ENCODE data around the gene ZNF302.
"Not testable (repeated sequence)": the region's sequence is repeated elsewhere in the genome, so short reads cannot be mapped to it uniquely, and the experiment has no call there.

Gene ZNF302

DNA sequence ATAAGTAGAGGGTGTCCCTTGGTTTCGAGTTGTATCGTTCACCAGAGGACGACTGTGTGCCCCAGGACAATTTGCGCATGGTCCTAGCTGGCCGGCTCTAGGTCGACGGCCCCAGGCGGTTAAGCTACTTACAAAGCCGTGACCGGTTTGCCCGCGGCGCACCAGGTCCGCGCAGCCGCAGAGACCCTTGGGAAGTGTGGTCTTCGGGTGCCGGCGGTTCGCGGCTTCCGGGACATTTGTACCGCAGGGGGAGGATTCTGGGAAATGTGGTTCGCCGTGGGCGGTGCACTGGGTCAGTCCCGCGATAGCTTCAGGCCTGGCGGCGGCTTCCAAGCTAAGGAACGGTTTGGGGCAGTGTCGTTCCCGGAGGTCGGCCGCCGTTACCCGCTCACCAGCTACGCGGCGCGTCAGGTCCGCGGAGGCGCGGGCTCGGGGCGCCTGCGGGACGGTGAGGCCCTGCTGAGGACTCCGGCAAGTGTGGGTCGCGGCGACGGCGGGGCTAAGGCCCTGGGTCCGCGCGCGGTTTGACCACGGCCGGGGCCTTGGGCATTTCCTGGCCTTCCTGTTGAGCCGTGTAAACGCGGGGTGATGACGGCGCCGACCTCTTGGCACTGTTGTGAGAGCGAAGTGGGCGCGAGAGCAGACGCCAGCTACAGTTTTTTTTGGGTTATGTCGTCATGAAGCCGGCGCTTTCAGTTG lies at the start of gene ZNF302:
Gene ZNF302 (plus strand): TSS at position 293 of the 699 bp plus-strand sequence. CDS start 1,127 bp downstream, outside the sequence.
- DNase-seq (ENCODE audit: low spot score) = peak; percentile 91

DNA sequence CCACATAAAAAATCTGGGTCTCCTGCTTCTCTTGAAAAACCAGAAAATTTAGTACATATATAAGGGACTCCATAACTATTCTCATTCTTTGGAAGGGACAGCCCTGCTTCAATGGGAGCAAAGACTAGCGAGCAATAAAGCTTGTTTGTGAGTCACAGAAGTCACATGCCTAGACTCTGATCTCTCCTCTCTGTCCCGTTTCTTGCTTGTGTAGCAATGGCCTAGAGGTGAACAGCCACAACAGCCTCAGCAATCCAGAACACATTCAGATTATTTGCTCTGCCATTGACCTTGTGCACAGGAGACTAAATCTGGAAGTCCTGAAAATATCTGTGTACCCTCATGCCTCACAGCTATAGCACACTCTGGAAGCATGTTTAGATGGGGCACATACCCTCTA lies 43.7 kb upstream of the ZNF302 start:
- no peak for DNase-seq (ENCODE audit: low spot score)

GRCh38 chr19:34639491-34640085 lies 37.9 kb upstream of the ZNF302 start:
- DNase-seq (ENCODE audit: low spot score) = peak; percentile 69

DNA sequence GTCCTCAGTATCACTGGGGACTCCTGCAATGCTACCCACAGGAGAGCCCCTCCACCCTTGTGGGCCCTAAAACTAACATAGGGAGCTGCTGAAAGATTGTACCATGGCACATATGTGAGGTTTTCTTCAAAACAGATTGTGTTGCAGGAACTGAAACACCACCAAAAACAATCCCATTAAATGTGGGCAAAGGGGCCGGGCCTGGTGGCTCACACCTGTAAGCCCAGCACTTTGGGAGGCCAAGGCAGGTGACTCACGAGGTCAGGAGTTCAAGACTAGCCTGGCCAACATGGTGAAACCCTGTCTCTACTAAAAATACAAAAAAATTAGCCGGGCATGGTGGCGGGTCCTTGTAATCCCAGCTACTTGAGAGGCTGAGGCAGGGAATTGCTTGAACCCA lies 35.2 kb upstream of the ZNF302 start:
- no peak for DNase-seq (ENCODE audit: low spot score)

- DNase-seq (ENCODE audit: low spot score) = no peak
Measured at GRCh38 chr19:34644991-34645461, 32.5 kb upstream of the ZNF302 start.

GRCh38 chr19:34645551-34645950 lies 31.9 kb upstream of the ZNF302 start:
- DNase-seq (ENCODE audit: low spot score) = no peak

DNA sequence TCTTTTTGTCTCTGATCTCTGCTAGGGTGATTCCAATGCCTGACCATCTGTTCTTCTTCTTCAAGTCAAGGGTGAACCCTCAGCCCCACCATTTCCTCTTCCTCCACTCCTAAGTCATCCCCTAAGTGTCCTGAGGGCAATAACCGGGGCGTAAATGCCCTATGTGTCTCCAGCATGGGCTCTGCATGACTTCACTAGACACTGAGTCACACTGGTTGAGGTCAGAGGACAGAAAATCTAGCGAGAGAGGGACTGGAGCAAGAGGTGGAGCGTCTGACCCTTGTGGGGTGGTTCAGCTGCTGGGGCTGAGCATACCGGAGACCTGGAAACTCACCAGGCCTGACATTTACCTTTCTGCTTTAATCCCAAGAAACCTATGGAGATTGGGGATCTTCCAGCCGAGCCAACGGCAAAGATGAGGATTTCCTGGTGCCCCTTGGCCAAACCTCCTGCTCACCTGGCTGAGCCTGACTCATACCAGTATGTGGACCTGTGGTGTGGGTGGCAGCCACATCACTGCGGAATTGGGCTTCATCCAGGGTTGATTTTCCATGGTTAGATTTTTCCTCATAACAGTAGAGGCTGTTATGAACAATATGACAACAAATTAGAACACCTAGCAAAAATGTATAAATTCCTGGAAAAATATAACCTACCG lies 27.5 kb upstream of the ZNF302 start:
- DNase-seq (ENCODE audit: low spot score) = no peak

DNA sequence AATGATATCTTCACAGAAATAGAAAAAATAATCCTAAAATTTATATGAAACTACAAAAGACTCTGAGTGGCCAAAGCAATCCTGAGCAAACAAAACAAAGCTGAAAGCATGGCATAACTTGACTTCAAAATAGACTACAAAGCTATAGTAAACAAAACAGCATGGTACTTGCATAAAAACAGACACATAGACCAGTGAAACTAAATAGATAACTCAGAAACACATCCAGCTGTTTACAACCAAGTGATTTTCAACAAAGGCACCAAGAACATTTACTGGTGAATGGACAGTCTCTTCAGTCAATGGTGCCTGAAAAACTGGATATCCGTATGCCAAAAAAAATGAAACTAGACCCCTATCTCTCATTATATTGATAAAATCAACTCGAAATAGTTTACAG lies 25.7 kb upstream of the ZNF302 start:
- no peak for DNase-seq (ENCODE audit: low spot score)

DNA sequence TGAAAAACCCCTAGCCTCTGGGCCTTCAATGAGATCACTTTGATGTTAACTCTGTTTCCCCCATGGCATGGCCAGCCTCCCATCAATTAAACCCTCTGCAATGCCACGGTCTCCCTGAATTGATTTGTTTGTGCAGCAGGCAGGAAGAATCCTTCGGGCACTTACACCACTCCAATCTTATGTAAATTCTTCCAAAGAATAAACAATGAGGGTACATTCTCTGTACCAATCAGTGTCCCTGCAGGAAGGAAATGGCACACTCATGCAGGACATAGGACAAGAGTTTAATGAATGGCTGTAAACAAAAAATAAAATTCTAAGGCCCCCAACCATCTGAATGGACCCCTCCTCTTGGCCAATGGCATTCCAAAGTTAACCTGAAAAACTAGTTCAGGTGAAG lies 22.7 kb upstream of the ZNF302 start:
- DNase-seq (ENCODE audit: low spot score) = no peak

DNA sequence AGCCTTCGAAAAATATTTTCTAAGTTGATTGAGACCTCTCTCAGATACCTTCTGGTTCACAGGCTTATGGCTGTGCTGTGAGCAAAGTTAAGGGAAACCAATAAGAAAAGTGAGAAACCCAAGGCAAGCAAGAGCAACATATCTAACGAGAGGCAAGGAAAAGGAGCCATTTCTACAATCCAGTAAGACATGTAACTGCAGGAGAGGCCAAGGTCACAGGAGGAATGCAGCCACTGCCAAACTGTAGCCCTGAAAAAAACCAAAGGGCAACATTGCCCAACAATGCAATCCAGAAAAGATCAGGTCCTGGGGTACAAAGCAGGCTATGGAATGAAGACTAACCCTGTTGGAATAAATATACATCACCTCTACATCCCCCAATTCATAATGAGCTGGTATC lies 21.8 kb upstream of the ZNF302 start:
- no peak for DNase-seq (ENCODE audit: low spot score)

- DNase-seq (ENCODE audit: low spot score) = no peak
Measured at GRCh38 chr19:34661357-34661756, 16.1 kb upstream of the ZNF302 start.

DNA sequence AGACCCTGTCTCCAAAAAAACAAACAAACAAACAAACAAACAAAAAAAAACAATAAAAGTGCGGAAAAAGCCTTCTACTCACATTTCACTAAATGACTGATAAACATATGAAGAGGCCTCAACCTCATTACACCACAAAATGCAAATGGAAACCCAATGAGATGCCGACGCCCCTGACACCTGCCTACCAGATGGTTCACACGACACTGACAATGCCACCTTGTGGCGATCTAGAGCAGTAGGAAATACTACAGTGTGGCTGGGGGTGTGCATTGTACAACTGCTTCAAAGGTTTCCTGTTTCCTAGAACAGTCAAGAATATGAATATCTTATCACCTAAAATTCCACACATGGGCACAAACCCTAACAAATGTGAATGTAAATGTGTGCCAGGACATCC lies 14.6 kb upstream of the ZNF302 start:
- no peak for DNase-seq (ENCODE audit: low spot score)

- DNase-seq (ENCODE audit: low spot score) = no peak
Measured at GRCh38 chr19:34664168-34664567, 13.3 kb upstream of the ZNF302 start.

- no peak for DNase-seq (ENCODE audit: low spot score)
Measured at GRCh38 chr19:34664870-34665269, 12.6 kb upstream of the ZNF302 start.

DNA sequence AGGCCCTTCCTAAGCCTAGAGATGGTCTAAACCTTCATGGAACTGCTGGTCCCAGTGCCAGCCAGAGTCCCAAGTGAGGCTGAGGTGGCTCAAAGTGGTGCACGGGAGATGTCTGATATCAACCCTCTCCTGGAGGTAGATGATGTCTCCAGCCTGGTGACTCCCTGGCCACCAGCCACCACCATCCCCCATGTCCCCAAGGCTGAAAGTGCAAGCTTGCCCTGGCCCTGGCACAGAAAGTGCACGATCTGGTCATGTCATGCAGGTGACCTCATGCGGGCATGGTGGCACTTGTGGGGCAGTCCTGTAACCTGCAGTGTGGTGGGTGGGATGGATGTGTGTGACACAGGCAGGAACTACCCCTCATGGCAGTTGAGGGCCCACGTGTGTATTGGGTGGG lies 12.2 kb upstream of the ZNF302 start:
- DNase-seq (ENCODE audit: low spot score) = not testable (repeated sequence)

GRCh38 chr19:34666200-34666957 lies 11.1 kb upstream of the ZNF302 start:
- no peak for DNase-seq (ENCODE audit: low spot score)

GRCh38 chr19:34666958-34667265 lies 10.6 kb upstream of the ZNF302 start:
- DNase-seq (ENCODE audit: low spot score) = no peak

DNA sequence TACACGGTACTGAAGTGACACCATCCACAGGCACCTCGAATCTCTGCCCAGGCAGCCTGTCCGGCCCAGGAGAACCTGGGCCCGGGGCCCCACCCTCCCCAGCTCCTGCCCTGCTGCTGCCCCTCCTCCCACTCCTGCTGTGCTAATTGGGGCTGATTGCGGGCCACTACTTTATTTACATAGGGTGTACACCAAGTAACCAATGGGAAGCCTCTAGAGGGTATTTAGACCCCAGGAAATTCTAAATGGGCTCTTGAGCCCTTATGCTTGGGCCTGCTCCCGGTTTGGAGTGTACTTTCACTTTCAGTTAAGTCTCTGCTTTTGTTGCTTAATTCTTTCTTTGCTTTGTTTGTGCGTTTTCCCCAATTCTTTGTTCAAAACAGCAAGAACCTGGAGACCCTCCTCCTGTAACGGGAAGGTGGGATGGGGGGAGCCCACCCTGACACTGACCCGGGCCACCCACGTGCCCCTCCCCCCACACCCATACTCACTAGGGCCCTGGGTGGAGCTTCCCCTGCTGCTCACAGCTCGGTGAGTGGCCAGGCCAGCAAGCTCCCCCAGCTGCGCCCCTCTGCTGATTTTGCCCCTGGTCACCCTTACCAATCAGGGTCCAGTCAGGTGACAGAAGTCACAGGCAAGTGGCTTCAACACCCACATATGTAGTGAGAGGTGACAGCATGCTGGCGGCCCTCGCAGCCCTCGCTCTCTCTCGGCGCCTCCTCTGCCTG lies 10.0 kb upstream of the ZNF302 start:
- DNase-seq (ENCODE audit: low spot score) = no peak

DNA sequence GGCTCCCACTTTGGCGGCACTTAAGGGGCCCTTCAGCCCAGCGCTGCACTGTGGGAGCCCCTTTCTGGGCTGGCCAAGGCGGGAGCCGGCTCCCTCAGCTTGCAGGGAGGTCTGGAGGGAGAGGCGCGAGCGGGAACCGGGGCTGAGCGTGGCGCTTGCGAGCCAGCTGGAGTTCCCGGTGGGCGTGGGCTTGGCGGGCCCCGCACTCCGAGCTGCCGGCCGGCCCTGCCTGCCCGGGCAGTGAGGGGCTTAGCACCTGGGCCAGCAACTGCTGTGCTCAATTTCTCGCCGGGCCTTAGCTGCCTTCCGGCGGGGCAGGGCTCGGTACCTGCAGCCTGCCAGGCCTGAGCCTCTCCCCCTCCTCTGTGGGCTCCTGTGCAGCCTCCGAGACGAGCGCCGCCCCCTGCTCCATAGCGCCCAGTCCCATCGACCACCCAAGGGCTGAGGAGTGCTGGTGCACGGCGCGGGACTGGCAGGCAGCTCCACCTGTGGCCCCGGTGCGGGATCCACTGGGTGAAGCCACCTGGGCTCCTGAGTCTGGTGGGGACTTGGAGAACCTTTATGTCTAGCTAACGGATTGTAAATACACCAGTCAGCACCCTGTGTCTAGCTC lies 9.3 kb upstream of the ZNF302 start:
- not testable (repeated sequence) for DNase-seq (ENCODE audit: low spot score)

DNA sequence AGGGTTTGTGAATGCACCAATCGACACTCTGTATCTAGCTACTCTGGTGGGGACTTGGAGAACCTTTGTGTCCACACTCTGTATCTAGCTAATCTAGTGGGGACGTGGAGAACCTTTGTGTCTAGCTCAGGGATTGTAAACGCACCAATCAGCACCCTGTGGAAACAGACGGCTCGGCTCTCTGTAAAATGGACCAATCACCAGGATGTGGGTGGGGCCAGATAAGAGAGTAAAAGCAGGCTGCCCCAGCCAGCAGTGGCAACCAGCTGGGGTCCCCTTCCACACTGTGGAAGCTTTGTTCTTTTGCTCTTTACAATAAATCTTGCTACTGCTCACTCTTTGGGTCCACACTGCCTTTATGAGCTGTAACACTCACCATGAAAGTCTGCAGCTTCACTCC lies 8.8 kb upstream of the ZNF302 start:
- DNase-seq (ENCODE audit: low spot score) = not testable (repeated sequence)

- DNase-seq (ENCODE audit: low spot score) = no peak
Measured at GRCh38 chr19:34669305-34669704, 8.2 kb upstream of the ZNF302 start.

DNA sequence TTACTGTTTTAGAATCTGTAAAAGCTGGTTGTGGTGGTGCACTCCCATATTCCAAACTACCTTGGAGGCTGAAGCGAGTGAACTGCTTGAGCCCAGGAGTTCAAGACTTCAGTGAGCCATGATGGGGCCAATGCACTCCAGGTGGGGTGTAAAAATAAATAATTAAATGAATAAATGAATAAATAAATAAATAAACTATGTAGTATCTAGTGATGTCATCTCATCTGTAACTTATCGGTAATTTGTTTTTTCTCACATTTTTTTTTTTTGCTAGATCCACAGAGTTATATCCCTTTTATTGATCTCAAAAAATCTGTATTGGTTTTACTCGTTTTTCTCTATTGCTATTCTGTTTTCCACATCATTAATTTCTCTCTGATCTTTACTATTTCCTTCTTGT lies 5.5 kb upstream of the ZNF302 start:
- no peak for DNase-seq (ENCODE audit: low spot score)

Measured in hematopoietic multipotent progenitor cell treated with erythropoietin and hydrocortisone succinate and interleukin-3 and kit ligand, for 15 days (in vitro differentiated cells).